ENCODE results near the gene CTNNB1.

The CTNNB1 gene

DNA sequence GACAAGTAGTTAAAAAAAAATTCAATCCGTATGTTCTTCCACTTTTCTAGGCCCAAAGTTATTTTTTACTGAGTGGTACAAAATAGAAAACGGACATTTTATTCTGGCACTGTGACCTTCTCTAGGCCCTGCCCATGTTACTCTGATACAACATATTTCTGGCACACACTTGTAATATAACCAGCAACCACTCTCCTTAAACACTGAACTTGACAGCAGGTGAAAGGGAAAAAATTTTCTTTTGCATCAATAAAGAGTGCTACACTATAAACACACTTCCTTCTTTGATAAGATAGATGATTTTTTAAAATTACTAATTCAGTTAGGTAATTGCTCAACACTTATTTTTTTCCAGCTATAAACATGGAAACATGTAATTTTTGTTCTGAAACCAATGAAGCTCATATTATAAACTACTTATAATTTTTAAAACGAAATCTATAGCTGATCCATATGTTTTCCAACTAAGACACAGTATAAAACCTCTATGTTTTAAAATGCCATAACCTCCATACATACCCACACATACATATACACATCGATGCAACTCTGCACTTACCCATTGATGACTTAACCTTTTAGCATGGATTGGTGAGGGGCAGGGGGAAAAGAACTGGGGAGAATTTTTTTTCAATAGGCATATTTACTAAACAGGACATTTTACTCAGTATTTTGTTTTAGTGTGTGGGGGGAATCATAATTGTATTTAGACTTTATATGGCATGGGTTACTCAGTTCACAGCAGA lies 5.3 kb upstream of the CTNNB1 start:
- TF ChIP-seq, protein P1, sequence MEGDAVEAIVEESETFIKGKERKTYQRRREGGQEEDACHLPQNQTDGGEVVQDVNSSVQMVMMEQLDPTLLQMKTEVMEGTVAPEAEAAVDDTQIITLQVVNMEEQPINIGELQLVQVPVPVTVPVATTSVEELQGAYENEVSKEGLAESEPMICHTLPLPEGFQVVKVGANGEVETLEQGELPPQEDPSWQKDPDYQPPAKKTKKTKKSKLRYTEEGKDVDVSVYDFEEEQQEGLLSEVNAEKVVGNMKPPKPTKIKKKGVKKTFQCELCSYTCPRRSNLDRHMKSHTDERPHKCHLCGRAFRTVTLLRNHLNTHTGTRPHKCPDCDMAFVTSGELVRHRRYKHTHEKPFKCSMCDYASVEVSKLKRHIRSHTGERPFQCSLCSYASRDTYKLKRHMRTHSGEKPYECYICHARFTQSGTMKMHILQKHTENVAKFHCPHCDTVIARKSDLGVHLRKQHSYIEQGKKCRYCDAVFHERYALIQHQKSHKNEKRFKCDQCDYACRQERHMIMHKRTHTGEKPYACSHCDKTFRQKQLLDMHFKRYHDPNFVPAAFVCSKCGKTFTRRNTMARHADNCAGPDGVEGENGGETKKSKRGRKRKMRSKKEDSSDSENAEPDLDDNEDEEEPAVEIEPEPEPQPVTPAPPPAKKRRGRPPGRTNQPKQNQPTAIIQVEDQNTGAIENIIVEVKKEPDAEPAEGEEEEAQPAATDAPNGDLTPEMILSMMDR (IDR thresholded peaks at IDR 0.05; ENCODE audit: extremely low read depth, missing control alignments) = no peak
- DNase-seq (ENCODE audit: low spot score) = no peak

DNA sequence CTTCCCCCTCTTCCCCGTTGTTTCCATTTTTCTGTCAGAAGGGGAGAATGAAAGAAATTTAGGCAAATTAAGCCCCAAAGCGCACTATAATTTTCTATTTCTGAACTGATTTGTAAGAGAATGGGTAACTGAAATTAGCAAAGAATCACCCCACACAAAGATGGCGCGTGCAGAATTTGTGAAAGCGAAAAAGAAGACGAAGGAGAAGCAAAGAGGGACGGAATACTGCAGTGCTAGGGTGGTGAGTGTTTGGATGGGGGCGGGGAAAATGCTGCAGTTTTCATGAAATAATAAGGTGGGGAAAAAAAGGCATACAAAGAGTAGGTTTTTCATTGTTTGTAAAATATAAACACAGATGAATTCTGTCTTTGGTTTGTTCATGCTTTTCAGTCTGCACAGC lies 4.6 kb upstream of the CTNNB1 start:
- TF ChIP-seq, protein P1 (IDR thresholded peaks at IDR 0.05; ENCODE audit: extremely low read depth, missing control alignments) = no peak
- no peak for DNase-seq (ENCODE audit: low spot score)

DNA sequence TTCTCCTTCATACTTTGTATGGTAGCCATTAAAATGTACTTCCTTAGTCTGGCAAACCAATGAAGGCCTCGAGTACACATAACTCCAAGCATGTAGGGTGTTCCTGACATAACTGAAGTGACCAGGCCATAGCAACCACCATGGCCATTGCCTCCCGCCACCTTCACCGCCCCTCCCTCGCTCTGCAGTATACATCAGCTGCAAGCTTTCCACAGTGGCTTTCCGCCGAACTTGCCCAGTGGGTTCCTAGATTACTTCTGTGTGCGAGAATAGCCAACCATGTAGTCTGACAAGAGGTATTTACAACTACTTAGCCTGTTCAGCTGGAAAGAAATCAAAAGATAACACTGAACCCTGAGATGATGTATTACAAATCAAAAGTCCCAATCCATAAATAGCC lies 3.4 kb upstream of the CTNNB1 start:
- TF ChIP-seq, protein P1 (IDR thresholded peaks at IDR 0.05; ENCODE audit: extremely low read depth, missing control alignments) = no peak
- DNase-seq (ENCODE audit: low spot score) = no peak

DNA sequence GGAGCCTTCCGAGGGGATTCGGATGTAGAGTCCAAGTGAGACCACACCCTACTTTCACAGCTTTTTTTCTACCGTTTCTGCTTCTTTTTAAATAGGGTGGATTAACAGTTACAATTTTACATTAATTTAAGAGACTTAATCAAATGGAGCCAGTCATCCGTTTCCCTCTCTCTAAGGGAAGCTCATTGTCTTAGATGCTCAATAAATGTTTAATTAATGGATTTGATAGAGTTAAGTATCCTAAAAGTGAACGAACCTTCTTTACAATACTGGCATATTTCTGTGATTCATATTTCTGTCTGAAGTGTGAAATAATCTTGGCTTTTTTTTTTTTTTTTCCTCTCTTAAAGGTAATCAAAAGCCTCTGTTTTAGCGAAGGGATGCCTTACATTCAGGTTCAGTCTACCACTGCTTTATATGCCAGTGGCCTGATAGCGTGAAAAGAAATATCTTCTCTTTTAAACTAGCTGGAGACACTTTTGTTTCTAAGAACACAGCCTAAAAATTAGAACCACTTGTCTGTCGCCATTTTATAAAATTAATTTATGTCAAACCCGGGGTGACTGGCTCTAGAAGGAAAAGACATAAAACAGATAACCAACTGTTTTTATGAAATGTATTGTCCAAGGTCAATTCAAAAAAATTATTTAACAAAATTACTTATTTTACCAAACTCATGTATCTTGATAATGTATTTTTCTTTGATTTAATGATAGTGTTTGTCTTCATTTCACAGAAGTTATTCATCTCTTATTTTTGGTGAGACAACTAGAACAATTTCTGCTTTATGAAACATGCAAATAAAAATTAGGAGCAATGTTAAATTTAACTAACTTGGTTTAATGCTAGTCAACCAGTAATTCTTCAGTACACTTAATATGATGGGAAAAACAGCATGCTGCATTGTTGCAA lies 2.5 kb upstream of the CTNNB1 start:
- DNase-seq (ENCODE audit: low spot score) = no peak
- TF ChIP-seq, protein P1 (IDR thresholded peaks at IDR 0.05; ENCODE audit: extremely low read depth, missing control alignments) = no peak

DNA sequence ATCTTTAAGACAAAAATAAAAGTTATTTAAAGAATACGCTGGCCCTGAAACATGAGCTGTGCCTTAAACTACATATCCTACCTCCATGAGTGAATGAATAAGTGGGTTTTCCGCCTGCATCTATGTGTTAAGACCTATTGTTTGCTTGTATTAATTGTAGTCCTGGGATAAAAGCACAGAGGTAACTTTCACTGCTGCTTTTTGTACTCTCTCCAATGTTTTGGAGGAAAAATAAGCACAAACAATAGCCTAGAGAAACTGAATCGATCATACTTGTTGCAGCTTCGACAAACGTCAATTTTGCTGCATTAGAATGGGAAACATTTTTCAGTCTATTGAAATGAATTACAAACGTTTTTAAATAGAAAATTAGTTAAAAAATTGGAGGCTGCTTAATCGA lies 1.3 kb upstream of the CTNNB1 start:
- no peak for DNase-seq (ENCODE audit: low spot score)
- TF ChIP-seq, protein P1 (IDR thresholded peaks at IDR 0.05; ENCODE audit: extremely low read depth, missing control alignments) = no peak

DNA sequence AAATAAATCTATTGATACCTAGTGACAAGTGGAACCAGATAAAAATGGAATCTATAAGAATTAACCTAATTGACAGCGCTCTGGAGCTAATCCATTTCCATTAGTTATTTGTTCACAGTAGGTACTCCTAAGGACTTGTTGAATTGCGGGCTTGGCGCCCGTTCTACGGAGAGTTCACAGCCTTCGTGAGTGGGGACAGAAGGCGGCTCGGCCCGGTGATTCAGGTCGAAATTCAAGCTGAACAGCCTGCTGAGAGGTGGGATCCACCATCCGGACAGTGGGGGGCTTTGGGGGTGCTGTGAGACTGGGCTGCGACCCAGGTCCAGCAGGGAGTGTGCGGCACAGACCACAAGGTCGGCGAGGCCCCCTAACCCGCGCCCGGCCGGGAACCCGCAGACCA lies 779 bp upstream of the CTNNB1 start:
- TF ChIP-seq, protein P1 (IDR thresholded peaks at IDR 0.05; ENCODE audit: extremely low read depth, missing control alignments) = no peak

More for the DNA sequence above, 779 bp upstream of the CTNNB1 start:
- no peak for DNase-seq (ENCODE audit: low spot score)

Measured in GM20000 (cell line).